ENCODE measurements around the gene STARD4.
A peak's percentile ranks its signal among the peaks of the same experiment; 100 is the strongest.

The STARD4 gene

GRCh38 chr5:111472096-111472495 lies 40.2 kb downstream of the STARD4 start:
- DNase-seq (ENCODE audit: low read depth): no peak

- DNase-seq (ENCODE audit: low read depth): no peak
These were observed 42.4 kb downstream of the STARD4 start for GRCh38 chr5:111469903-111470302.

DNA sequence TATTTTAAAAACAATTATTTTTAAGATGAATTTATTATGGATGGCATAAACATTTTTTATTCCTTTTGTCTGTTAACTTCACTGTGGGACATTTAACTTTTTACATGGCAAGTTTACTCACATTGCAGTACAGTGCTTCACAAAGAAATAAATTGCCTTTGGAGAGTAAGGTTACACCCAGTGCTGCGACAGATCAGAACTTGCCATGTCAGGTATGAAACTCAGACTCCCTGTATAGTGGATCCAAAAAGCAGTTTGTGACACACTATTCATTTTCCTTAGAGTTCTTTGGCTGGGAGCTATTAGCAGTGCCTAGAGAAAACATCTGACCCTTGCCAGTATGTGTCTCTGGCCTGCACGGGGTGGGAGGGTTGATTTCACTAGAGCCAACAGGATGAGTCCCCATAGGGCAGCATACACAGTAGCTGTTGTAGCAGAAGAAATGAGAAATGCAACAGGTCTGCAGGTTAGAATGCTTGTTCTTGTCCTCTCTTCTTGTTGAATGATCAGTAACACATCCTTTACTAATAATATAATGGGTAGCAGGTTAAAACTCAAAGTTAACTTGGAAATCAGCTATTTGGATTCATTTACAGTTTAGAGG lies 42.9 kb downstream of the STARD4 start:
- no peak for DNase-seq (ENCODE audit: low read depth)

DNA sequence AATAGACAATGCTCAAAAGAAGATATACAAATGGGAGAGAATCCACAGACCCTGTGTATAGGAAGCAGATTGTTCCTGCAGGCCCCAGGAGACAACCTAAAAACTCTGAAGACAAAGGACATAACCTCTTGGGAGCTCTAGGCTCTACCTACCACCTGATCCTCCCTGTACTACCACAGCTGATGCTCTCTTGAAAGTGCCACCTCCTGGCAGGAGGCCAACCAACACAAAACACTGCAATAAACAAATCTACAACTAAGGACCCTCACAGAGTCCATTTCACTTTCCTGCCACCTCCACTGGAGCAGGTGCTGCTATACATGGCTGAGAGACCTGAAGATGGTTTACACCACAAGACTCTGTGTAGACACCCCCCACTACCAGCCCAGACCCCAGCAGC lies 49.0 kb downstream of the STARD4 start:
- no peak for DNase-seq (ENCODE audit: low read depth)

DNA sequence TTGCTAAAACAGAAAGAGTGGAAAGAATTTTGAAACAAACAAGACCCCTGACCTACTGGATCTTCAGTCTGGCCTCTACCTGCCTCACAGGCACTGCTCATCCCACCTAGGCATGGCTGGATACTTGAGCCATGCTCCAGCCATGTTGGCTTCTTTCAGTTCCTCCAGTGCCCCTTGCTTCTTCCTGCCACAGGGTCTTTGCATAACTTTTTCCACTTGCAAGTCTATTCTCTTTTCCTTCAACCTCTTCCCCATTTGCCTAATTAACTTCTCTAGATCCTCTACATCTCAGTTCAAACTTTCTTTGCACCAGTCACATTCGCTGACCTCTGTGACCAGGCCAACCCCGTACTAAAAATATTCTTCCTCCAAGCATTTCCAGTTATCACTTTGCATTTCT lies 50.4 kb downstream of the STARD4 start:
- no peak for DNase-seq (ENCODE audit: low read depth)

DNA sequence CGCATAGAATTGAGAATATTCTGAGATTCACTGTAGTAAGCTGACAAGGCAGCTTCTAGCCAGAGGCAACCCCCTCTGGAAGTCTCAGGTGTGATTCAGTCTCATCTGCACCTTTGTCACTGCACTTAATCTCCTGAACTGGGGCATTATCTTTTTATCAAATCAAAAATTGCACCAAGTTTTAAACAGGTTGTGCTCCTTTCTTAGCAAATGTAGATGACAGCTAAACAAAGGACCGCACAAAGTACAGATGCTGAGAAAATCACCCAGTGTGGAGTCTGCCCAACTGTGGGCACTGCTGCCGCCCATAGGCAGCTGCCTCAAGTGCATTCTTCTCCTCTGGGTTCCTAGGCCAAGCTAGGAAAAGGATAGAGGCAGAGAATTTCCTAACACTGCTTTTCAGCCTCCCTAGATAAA lies 51.1 kb downstream of the STARD4 start:
- DNase-seq (ENCODE audit: low read depth): peak; percentile 30

DNA sequence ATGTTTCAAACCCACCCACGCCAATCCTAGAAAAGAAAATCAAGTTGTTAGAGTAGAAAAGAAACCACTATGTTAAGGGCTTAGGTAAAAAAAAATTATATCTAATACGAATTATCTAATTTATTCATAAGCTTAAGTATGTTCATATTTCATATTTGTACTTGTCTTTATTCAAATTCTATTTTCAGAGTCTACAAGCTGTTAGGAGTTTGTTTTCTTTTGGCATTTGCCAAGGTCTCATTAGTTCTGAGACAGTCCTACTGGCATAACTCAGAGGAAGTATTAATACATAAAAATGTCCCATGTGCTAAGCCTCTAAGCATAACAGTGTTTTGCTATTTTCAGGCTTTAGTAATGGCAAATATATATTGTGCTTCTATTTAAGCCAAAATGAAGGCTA lies 57.6 kb downstream of the STARD4 start:
- DNase-seq (ENCODE audit: low read depth): no peak

DNA sequence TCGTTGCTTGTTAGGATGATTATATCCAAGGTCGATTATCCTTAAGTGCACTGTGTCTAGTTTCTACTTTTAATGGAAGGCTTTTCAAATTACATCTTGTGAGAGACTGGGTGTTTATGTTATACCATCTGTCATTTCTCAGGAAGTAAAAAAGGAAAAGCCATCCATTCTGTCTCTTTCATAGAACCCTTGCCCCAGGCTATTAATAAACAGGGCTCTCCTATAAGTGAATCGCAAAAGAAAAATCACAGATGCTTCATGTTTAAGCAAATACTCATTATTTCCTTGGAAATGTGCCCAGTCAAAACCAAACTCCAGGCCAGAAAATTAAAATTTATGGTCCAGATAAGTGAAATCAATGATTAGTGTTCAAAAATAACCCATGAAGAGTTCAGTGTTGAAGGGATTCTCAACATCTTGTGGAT lies 58.1 kb downstream of the STARD4 start:
- peak; percentile 10 for DNase-seq (ENCODE audit: low read depth)

GRCh38 chr5:111453747-111454146 lies 58.6 kb downstream of the STARD4 start:
- DNase-seq (ENCODE audit: low read depth): peak; percentile 33

GRCh38 chr5:111453295-111453694 lies 59.0 kb downstream of the STARD4 start:
- DNase-seq (ENCODE audit: low read depth): no peak

- DNase-seq (ENCODE audit: low read depth): no peak
These were observed 64.5 kb downstream of the STARD4 start for GRCh38 chr5:111447822-111448221.

DNA sequence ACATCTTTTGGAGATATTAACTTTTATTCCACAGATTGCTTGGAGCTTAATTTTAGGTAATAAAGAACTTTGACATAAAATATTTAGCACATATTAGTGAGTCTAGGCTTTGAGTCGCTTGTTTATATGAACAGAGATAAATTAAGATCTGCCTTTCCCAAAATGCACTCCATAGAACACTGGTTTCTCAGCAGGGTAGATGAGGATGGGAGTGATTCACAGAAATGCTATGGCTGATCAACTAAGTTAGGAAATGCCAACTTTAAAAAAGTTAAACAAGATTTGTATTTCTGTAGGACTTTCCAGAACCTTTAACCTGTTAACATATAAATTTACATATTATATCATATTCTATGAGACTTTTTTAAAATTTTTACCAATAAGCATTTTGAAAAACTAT lies 65.2 kb downstream of the STARD4 start:
- DNase-seq (ENCODE audit: low read depth): no peak

Data from fibroblast of gingiva (primary cell).